Muscle layer of duodenum (tissue), 2 donors: Measurements from ENCODE around the gene KANK3.

ENCODE experiments used
- H3K27ac ChIP-seq: one replicate; pipeline ENCODE4 v1.7.0; 2013; ENCODE audit warnings: mild to moderate bottlenecking, low read length
- H3K27me3 ChIP-seq: one replicate; pipeline ENCODE4 v1.7.0; 2013; ENCODE audit warnings: low read depth, mild to moderate bottlenecking, control low read depth, low read length
- H3K36me3 ChIP-seq, 2 donors: one replicate each; pipeline ENCODE4 v1.7.0; 2013; ENCODE audit warnings: low read length in 2 of 2, control low read depth in 1 of 2, mild to moderate bottlenecking in 1 of 2; ENCODE audit not compliant: insufficient read depth in 2 of 2, control insufficient read depth in 1 of 2
- H3K4me1 ChIP-seq, 2 donors: one replicate each; pipeline ENCODE4 v1.7.0; 2013; ENCODE audit warnings: low read length in 2 of 2, mild to moderate bottlenecking in 2 of 2, control low read depth in 1 of 2, moderate library complexity in 1 of 2; ENCODE audit not compliant: insufficient read depth in 2 of 2, control insufficient read depth in 1 of 2
- H3K4me3 ChIP-seq, 2 donors: one replicate each; pipeline ENCODE4 v1.7.0; 2013; ENCODE audit warnings: low read length in 2 of 2, low read depth in 1 of 2, mild to moderate bottlenecking in 1 of 2
- H3K9me3 ChIP-seq, 2 donors: one replicate each; pipeline ENCODE4 v1.7.0; 2013; ENCODE audit warnings: low read length in 2 of 2, control low read depth in 1 of 2, mild to moderate bottlenecking in 1 of 2; ENCODE audit not compliant: control insufficient read depth in 1 of 2
- donor health status: healthy.

KANK3 gene

DNA sequence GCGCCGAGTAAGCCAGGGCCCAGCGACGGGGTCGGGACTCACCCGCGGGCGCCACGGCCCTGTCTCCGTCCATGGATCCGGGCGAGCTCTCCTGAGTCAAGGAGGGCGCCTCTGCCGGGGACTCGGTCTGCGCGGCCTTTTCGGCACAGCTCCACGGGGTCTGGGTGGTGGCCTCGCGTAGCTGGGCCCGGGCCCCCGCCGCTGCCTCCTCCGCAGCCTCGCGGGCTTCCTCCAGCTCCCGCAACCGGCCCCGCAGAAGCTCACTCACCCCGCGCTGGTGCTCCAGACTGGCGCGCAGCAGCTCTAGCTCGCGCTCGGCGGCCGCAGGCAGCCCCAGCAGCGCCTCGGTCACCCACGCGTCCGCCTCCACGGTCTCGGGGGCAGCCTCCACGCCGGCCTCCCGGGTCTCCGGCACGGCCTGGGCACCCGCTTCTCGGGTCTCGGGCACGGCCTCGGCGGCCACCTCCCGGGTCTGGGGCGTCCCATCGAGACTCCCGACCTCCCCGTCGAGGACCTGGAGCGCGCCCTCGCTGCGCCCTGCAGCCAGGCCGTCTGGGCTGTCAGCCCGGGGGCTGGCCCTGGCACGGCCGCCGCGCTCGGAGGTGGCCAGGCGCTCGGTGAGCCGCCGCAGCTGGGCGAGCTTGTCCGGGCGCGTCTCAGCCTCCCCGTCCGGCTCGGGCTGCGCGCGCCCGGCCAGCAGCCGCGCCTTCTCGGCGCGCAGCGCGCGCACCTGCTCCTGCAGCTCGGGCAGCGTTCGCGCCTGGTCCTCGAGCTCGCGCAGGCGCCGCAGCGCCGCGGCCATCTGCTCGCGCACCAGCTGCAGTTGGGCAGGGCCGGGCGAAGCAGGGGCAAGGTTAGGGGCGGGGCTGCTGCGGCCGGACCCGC, 8.4 kb downstream of the KANK3 start:
- H3K27ac ChIP-seq, result no peak overlapping the region
- peaks cover 0 to 35% of the 10 kb centered on the region in 2 donors for H3K4me1 ChIP-seq
- peaks cover 21% of the 10 kb centered on the region for H3K27me3 ChIP-seq
- H3K36me3 ChIP-seq, result no peaks in the 10 kb centered on the region
- peak overlapping the region in 1 of 2 donors; percentile 52 for H3K4me3 ChIP-seq
- no peaks in the 10 kb centered on the region for H3K9me3 ChIP-seq

DNA sequence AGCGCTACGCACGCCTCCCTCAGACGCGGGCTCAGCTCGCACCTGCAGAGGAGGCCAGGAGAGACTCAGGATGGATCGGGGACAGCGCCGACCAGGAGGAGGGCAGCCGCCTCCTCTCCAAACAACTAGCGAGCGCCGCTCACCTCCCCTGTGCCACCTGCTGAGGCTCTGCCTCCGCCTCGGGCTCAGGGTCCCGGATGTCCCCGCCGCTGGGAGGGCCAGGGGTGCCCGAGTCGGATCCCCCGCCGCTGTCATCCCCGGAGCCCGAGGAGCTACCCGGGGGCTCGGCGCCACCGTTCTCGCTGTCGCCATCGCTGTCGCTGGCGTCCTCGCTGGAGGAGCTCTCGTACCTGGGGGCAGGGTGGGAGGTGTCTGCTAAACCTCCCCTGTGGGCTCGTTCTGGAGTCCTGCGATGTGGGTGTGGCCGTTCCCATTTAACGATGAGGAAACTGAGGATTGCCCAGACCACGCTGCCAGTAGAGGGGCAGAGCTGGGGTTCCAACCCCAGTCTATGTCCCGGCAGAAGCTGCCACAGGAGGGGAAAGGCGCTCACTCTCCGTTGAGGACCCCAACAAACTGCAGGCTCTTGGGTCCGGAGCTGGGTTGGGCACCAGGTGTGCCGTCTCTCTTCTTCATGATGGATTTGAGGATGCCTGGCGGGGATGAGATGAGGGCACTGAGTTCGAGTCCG, 9.2 kb downstream of the KANK3 start:
- peaks cover 21% of the 10 kb centered on the region for H3K27me3 ChIP-seq
- peaks cover 0 to 35% of the 10 kb centered on the region in 2 donors for H3K4me1 ChIP-seq
- peak overlapping the region in 1 of 2 donors; percentile 52 for H3K4me3 ChIP-seq
- H3K36me3 ChIP-seq, result no peaks in the 10 kb centered on the region
- no peak overlapping the region for H3K27ac ChIP-seq
- H3K9me3 ChIP-seq, result no peaks in the 10 kb centered on the region

GRCh38 chr19:8332976-8333766, 9.9 kb downstream of the KANK3 start:
- Histone ChIP-seq H3K36me3 (no peaks in the 10 kb centered on the region), H3K9me3 (no peaks in the 10 kb centered on the region), H3K4me3 (peak overlapping the region in 1 of 2 donors; percentile 52), H3K27me3 (peaks cover 21% of the 10 kb centered on the region), H3K4me1 (peaks cover 0 to 35% of the 10 kb centered on the region in 2 donors), H3K27ac (no peak overlapping the region)

DNA sequence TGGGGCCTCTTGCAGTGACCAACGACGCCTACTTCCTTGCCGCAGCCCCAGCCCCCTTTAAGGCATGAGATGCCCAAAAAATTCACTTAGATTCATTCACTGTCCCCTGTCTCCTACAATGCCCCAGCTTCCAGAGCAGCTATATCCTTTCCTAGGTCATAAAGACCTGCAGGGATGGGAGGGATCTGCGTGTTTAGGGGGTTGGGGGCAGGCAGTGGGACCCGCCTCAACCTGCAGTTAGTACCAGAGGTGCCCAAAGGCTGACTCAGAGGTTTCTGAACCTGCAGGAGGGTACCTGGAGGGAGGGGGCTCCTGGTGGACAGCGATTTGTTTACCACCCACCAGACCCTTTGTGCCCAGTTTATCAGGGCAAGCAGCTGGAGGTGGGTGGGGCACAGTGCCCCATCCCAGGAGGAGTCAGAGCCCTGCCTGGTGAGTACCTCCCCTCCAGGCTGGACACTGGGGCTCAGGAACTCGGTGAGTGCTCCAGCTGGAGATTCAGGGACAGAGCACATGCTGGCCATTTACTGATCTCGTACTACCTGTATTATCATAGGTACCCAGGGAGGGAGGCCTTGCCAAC, 11.7 kb downstream of the KANK3 start:
- Histone ChIP-seq H3K9me3 (no peaks in the 10 kb centered on the region), H3K36me3 (no peaks in the 10 kb centered on the region), H3K27ac (no peak overlapping the region), H3K27me3 (peaks cover 21% of the 10 kb centered on the region), H3K4me3 (no peak overlapping the region), H3K4me1 (peaks cover 0 to 31% of the 10 kb centered on the region in 2 donors)

GRCh38 chr19:8329996-8330395, 13.1 kb downstream of the KANK3 start:
- Histone ChIP-seq H3K27me3 (peaks cover 17% of the 10 kb centered on the region), H3K27ac (no peak overlapping the region), H3K9me3 (no peaks in the 10 kb centered on the region), H3K36me3 (no peaks in the 10 kb centered on the region), H3K4me3 (no peak overlapping the region), H3K4me1 (peaks cover 0 to 21% of the 10 kb centered on the region in 2 donors)

DNA sequence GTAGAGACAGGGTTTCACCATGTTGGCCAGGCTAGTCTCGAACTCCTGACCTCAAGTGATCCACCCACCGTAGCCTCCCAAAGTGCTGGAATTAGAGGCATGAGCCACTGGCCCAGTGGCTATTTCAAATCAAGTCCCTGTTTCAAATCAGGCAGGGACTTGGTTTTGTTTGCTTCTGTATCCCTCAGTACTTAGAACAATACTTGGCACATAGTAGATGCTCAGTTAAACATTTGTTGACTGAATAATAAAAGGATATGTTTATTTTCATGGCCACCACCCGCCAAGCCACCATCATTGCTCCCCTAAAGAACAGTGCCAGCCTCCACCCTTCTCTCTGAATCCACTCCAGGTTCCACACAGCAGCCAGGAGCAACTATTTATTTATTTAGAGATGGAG, 17.6 kb downstream of the KANK3 start:
- Histone ChIP-seq H3K27ac (no peak overlapping the region), H3K36me3 (peaks cover 6 to 7% of the 10 kb centered on the region in 2 donors), H3K27me3 (no peaks in the 10 kb centered on the region), H3K4me1 (peaks cover 9 to 24% of the 10 kb centered on the region in 2 donors), H3K4me3 (no peak overlapping the region), H3K9me3 (no peaks in the 10 kb centered on the region)

- Histone ChIP-seq H3K4me1 (peaks cover 9 to 34% of the 10 kb centered on the region in 2 donors), H3K36me3 (peaks cover 6 to 7% of the 10 kb centered on the region in 2 donors), H3K9me3 (no peaks in the 10 kb centered on the region), H3K4me3 (no peak overlapping the region), H3K27ac (no peak overlapping the region), H3K27me3 (no peaks in the 10 kb centered on the region)
Measured at GRCh38 chr19:8324186-8325050, 18.6 kb downstream of the KANK3 start.

- Histone ChIP-seq H3K27me3 (no peaks in the 10 kb centered on the region), H3K36me3 (peaks cover 6 to 7% of the 10 kb centered on the region in 2 donors), H3K4me1 (peaks cover 9 to 34% of the 10 kb centered on the region in 2 donors), H3K4me3 (no peak overlapping the region), H3K27ac (no peak overlapping the region), H3K9me3 (no peaks in the 10 kb centered on the region)
Measured at GRCh38 chr19:8323781-8324185, 19.3 kb downstream of the KANK3 start.

DNA sequence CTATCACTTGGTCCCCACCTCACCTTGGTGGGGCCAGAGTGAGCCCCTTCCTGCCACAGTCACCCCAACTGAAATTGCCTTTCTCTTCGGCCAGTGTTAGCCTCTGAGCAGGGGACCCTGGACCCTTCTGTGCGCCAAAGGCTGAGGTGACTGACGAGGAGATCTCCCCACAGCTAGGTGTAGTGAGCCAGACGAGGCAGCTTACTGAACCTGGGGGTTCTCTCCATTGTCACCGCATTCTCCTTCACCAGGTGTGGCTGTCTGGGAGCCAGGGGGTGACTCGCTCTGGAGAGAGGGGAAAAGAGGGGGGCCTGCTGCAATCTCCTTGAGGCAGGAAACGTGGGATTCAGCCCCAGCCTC, 20.4 kb downstream of the KANK3 start:
- no peaks in the 10 kb centered on the region for H3K27me3 ChIP-seq
- peak overlapping the region; percentile 98 for H3K27ac ChIP-seq
- no peaks in the 10 kb centered on the region for H3K9me3 ChIP-seq
- H3K4me1 ChIP-seq, result peaks cover 9 to 34% of the 10 kb centered on the region in 2 donors
- H3K36me3 ChIP-seq, result peaks cover 6 to 7% of the 10 kb centered on the region in 2 donors
- H3K4me3 ChIP-seq, result peak overlapping the region; percentile 95 to 99

DNA sequence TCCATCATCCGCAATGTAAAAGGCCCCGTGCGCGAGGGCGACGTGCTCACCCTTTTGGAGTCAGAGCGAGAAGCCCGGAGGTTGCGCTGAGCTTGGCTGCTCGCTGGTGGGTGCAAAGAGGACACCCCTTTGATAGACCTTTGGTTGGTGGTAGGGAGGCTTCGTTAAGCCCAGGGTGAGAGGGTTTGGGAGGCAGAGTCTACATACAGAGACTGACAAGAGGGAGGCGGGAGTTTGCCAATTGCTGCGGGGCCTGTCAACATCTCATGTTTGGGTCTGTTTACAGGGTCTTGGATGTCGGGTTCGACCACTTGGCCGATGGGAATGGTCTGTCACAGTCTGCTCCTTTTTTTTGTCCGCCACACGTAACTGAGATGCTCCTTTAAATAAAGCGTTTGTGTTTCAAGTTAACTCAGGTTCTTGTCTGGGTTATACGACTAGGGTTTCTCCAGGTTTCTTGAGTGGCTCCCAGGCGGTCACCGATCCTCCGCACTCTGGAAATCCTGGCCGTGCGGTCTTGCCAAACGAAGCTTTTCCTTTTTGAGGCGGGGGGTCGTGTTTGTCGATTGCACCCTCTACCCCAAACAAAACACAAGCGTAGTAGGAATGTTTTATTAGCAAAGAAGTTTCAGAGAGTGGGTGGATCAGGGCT, 20.9 kb downstream of the KANK3 start:
- peak overlapping the region; percentile 95 to 99 for H3K4me3 ChIP-seq
- peaks cover 9 to 34% of the 10 kb centered on the region in 2 donors for H3K4me1 ChIP-seq
- peak overlapping the region; percentile 98 for H3K27ac ChIP-seq
- H3K27me3 ChIP-seq, result no peaks in the 10 kb centered on the region
- no peaks in the 10 kb centered on the region for H3K9me3 ChIP-seq
- peaks cover 6 to 7% of the 10 kb centered on the region in 2 donors for H3K36me3 ChIP-seq
